NCI-H82 (cell line): Measurements from ENCODE around the gene SPEF2.

Experiments
- DNase-seq: peaks from one replicate; lab custom pipeline; 2025; lab: John Stamatoyannopoulos, UW

Gene SPEF2

GRCh38 chr5:35778259-35778769, 160.7 kb downstream of the SPEF2 start:
- no peak for DNase-seq

GRCh38 chr5:35780236-35780635, 162.6 kb downstream of the SPEF2 start:
- no peak for DNase-seq

- DNase-seq: no peak
Measured at GRCh38 chr5:35781181-35781790, 163.6 kb downstream of the SPEF2 start.

GRCh38 chr5:35783551-35783950, 165.9 kb downstream of the SPEF2 start:
- DNase-seq: no peak

- no peak for DNase-seq
Measured at GRCh38 chr5:35785601-35786085, 168.0 kb downstream of the SPEF2 start.

- no peak for DNase-seq
Measured at GRCh38 chr5:35788724-35789123, 171.1 kb downstream of the SPEF2 start.

GRCh38 chr5:35789732-35790456, 172.2 kb downstream of the SPEF2 start:
- no peak for DNase-seq

- DNase-seq: no peak
Measured at GRCh38 chr5:35790457-35790822, 172.8 kb downstream of the SPEF2 start.

GRCh38 chr5:35794328-35794619, 176.6 kb downstream of the SPEF2 start:
- DNase-seq: no peak

- no peak for DNase-seq
Measured at GRCh38 chr5:35794684-35795375, 177.2 kb downstream of the SPEF2 start.

- DNase-seq: no peak
Measured at GRCh38 chr5:35799181-35799580, 181.5 kb downstream of the SPEF2 start.

GRCh38 chr5:35799753-35800152, 182.1 kb downstream of the SPEF2 start:
- DNase-seq: no peak

GRCh38 chr5:35803191-35803651, 185.6 kb downstream of the SPEF2 start:
- DNase-seq: peak; percentile 33

- DNase-seq: no peak
Measured at GRCh38 chr5:35804201-35804653, 186.6 kb downstream of the SPEF2 start.

- no peak for DNase-seq
Measured at GRCh38 chr5:35804841-35805240, 187.2 kb downstream of the SPEF2 start.

GRCh38 chr5:35810601-35811000, 192.9 kb downstream of the SPEF2 start:
- no peak for DNase-seq

GRCh38 chr5:35811108-35811741, 193.6 kb downstream of the SPEF2 start:
- no peak for DNase-seq

GRCh38 chr5:35813521-35813920, 195.9 kb downstream of the SPEF2 start:
- no peak for DNase-seq

GRCh38 chr5:35815089-35815936, 197.7 kb downstream of the SPEF2 start:
- peak; percentile 15 for DNase-seq

GRCh38 chr5:35816881-35817521, 199.3 kb downstream of the SPEF2 start:
- no peak for DNase-seq

- no peak for DNase-seq
Measured at GRCh38 chr5:35819026-35819425, 201.4 kb downstream of the SPEF2 start.
